Kidney (tissue), 14 donors: ENCODE results near the gene TCTN1. TPM values are rescaled to one million over a fixed set of nuclear protein-coding genes. Genes with fewer than 3 reads are reported as not detected.
A peak's percentile ranks its signal among the peaks of the same experiment; 100 is the strongest.

Experiments used
- DNase-seq, 5 donors: peaks; one replicate each; pipeline ENCODE4 v3.0.0-alpha.2; 2013 to 2020
- FAIRE-seq: peaks from 2 replicates; lab custom pipeline; 2012; peaks lifted over from hg19 to GRCh38; lab: Jason Lieb, UNC
- H3K27ac ChIP-seq, 2 donors: one replicate each; pipeline ENCODE4 v1.7.0; 2013; ENCODE audit warnings: low read depth in 2 of 2, low read length in 2 of 2, inconsistent platforms in 1 of 2
- H3K27me3 ChIP-seq: one replicate; pipeline ENCODE4 v1.7.1; 2013; ENCODE audit warnings: low read length, inconsistent platforms; ENCODE audit not compliant: control insufficient read depth, insufficient read depth
- H3K36me3 ChIP-seq, 3 donors: one replicate each; pipeline versions ENCODE4 v1.7.0 to v1.7.1; 2013; ENCODE audit warnings: low read length in 3 of 3, control low read depth in 1 of 3, inconsistent platforms in 1 of 3; ENCODE audit not compliant: insufficient read depth in 3 of 3, control insufficient read depth in 2 of 3
- H3K4me1 ChIP-seq, 3 donors: one replicate each; pipeline versions ENCODE4 v1.7.0 to v1.7.1; 2013; ENCODE audit warnings: low read length in 3 of 3, inconsistent platforms in 1 of 3, low read depth in 1 of 3; ENCODE audit not compliant: control insufficient read depth in 2 of 3, insufficient read depth in 2 of 3
- H3K4me3 ChIP-seq, 3 donors: one replicate each; pipeline versions ENCODE4 v1.7.0 to v1.8.1; 2013; ENCODE audit warnings: low read length in 3 of 3, control low read depth in 1 of 3, inconsistent platforms in 1 of 3
- H3K9ac ChIP-seq, 3 donors: one replicate each; pipeline versions ENCODE4 v1.7.0 to v1.7.1; 2013; ENCODE audit warnings: low read length in 3 of 3, control low read depth in 1 of 3, inconsistent platforms in 1 of 3
- H3K9me3 ChIP-seq, 3 donors: one replicate each; pipeline versions ENCODE4 v1.7.0 to v1.7.1; 2013; ENCODE audit warnings: low read length in 3 of 3, control low read depth in 1 of 3, inconsistent platforms in 1 of 3; ENCODE audit not compliant: control insufficient read depth in 2 of 3, insufficient read depth in 1 of 3
- intact Hi-C: fragments of 100-400 bp; cut with DNase I; formaldehyde crosslinking; loops from one replicate; pipeline ENCODE4 v1.11.1; 2022
- polyA plus RNA-seq: library from polyadenylated mRNA; stranded (reverse); fragments of 350-450 nt; fragmentation: Illumina TruSeq; extraction: RNeasy Lipid Tissue Mini Kit (QIAGEN cat#74804); gene quantifications from one replicate; pipeline ENCODE4 v1.2.3, GENCODE V29; 2014; ENCODE audit warnings: low read depth, low replicate concordance; ENCODE audit not compliant: insufficient read depth
- total RNA-seq: library from RNA; stranded (reverse); fragmentation: NEBNext Ultra II Directional; extraction: Animal tissue kit (Norgen Biotek cat#: 25700); gene quantifications from one replicate; pipeline ENCODE4 v1.2.1, GENCODE V29; 2021
- TF ChIP-seq, protein P1 (sequence below): IDR thresholded peaks from 3 replicates; pipeline ENCODE4 v1.5.1; 2012; ENCODE audit warnings: mild to moderate bottlenecking, moderate library complexity, borderline replicate concordance; ENCODE audit not compliant: insufficient read depth; ENCODE audit errors: extremely low read depth
- donor health status: control.
- donor health status: control.
- donor health status: control.
- donor health status: control.
- donor health status: control.
- donor health status: DM: yes; HTN: yes; CAD: no.
- donor health status: Normal renal cell carcinoma (clear cell type).

Gene TCTN1
- total and polyA plus RNA-seq, 2 donors from 2014 or later: 71.2 to 76.9 TPM

DNA sequence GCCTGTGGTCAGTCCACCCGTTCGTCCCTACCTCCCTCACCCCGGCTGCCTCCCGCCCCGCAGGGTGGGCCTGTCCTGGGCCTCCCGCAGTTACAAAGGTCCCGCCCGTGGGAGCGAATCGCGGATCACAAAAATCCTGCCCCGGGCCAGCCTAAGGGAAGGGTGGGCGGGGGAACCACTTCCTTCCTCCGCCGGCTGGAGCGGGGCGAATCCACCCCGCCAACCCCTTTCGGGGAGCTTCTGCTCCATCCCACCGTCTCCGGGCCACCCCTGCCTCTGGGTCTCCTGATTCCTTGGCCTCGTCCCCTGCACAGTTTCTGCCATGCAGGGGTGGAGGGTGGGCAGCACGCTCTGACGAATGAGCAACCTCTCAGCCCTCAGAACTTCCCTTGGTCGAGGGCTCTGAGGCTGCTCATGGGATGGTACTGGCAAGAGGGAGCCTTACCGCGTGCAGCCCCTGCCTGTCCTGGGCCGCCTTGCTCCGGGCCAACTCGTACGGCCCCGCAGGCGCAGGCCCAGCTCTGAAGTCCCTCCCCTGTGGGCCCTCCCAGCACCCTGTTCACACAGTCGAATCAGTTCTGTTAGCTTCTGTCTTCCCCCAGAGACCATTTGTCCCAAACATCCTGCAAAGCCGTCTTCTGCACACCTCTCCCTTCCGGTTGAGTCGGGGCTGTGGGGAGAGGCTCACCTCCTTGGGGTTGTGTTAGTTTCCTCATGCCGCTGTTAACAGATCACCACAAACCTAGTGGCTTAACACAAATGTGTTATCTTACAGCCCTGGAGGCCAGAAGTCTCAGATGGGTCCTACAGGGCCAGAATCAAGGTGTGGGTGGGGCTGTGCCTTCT is 75.6 kb downstream of the TCTN1 start:
- Histone ChIP-seq H3K4me3 (peak overlapping the region; percentile 4 to 43 (median 37)), H3K9me3 (peaks cover 0 to 3% (median 0%) of the 10 kb centered on the region in 3 donors), H3K27ac (no peak overlapping the region), H3K27me3 (no peaks in the 10 kb centered on the region), H3K9ac (no peak overlapping the region), H3K36me3 (no peaks in the 10 kb centered on the region), H3K4me1 (peaks cover 0 to 7% (median 6%) of the 10 kb centered on the region in 3 donors)
- DNase-seq (peak in 4 of 5 donors; percentile 61 to 83 (median 67)), FAIRE-seq (no peak)
- intact Hi-C loops: no loop called here
- TF ChIP-seq, protein P1, sequence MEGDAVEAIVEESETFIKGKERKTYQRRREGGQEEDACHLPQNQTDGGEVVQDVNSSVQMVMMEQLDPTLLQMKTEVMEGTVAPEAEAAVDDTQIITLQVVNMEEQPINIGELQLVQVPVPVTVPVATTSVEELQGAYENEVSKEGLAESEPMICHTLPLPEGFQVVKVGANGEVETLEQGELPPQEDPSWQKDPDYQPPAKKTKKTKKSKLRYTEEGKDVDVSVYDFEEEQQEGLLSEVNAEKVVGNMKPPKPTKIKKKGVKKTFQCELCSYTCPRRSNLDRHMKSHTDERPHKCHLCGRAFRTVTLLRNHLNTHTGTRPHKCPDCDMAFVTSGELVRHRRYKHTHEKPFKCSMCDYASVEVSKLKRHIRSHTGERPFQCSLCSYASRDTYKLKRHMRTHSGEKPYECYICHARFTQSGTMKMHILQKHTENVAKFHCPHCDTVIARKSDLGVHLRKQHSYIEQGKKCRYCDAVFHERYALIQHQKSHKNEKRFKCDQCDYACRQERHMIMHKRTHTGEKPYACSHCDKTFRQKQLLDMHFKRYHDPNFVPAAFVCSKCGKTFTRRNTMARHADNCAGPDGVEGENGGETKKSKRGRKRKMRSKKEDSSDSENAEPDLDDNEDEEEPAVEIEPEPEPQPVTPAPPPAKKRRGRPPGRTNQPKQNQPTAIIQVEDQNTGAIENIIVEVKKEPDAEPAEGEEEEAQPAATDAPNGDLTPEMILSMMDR: no peak

DNA sequence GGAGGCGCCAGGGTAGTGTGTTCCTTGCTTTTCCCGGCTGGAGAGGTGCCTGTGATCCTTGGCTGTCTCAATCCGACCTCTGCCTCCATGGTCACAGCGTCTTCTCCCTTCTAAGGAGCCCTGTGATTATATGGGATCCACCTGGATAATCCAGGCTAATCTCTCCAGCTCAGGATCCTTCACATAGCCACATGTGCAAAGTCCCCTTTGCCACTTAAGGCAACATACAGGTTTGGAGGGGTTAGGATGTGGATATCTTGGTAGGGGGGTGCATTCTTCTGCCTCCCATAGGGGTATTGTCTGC is 76.2 kb downstream of the TCTN1 start:
- no peaks in the 10 kb centered on the region for H3K36me3 ChIP-seq
- no peak overlapping the region for H3K9ac ChIP-seq
- H3K27me3 ChIP-seq: no peaks in the 10 kb centered on the region
- TF ChIP-seq, protein P1: no peak
- intact Hi-C loops: no loop called here
- FAIRE-seq: no peak
- H3K27ac ChIP-seq: no peak overlapping the region
- H3K4me1 ChIP-seq: peaks cover 0 to 7% (median 6%) of the 10 kb centered on the region in 3 donors
- peaks cover 0 to 3% (median 0%) of the 10 kb centered on the region in 3 donors for H3K9me3 ChIP-seq
- H3K4me3 ChIP-seq: no peak overlapping the region
- no peak for DNase-seq

DNA sequence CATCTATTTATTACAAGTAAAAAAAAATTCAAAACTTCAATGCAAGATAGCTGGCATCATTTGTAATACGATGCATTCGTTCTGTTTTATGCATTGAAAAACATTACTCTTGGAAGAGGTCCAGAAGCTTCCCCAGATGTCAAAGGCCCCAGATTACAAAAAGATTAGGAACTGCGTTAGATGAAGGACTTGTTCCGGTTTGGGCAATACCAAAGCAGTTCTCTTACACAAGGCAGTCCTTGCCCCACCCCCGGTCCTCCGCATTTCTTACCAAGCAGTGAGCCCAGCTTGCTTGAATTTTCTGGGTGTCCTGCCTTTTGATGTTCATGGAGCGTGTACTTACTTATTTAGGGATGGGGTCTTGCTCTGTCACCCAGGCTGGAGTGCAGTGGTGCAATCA is 79.8 kb downstream of the TCTN1 start:
- intact Hi-C loops: no loop called here
- Histone ChIP-seq H3K27ac (no peak overlapping the region), H3K9me3 (no peaks in the 10 kb centered on the region), H3K4me3 (no peak overlapping the region), H3K27me3 (no peaks in the 10 kb centered on the region), H3K36me3 (no peaks in the 10 kb centered on the region), H3K4me1 (peaks cover 0 to 4% (median 0%) of the 10 kb centered on the region in 3 donors), H3K9ac (no peak overlapping the region)
- TF ChIP-seq, protein P1: no peak
- DNase-seq (peak in 1 of 5 donors; percentile 12), FAIRE-seq (no peak)
